Ascending aorta (tissue), 2 donors: ENCODE results near the gene ARHGAP31. TPM values are rescaled to one million over a fixed set of nuclear protein-coding genes. Genes with fewer than 3 reads are reported as not detected.

Experiments
- DNase-seq, 2 donors: peaks; one replicate each; pipeline ENCODE4 v3.0.0-alpha.2; 2019; ENCODE audit warnings: low spot score in 2 of 2
- H3K27ac ChIP-seq, 2 donors: fragments of 200-600 bp; sonication (generic); one replicate each; pipeline ENCODE4 v1.5.1; 2016 to 2017; ENCODE audit warnings: mild to moderate bottlenecking in 1 of 2
- H3K27me3 ChIP-seq: fragments of 200-600 bp; sonication (generic); one replicate; pipeline ENCODE4 v1.5.1; 2017
- H3K36me3 ChIP-seq, 2 donors: fragments of 200-600 bp; sonication (generic); one replicate each; pipeline ENCODE4 v1.5.1; 2016
- H3K4me1 ChIP-seq, 2 donors: fragments of 200-600 bp; sonication (generic); one replicate each; pipeline ENCODE4 v1.5.1; 2016 to 2017; ENCODE audit warnings: mild to moderate bottlenecking in 1 of 2
- H3K4me3 ChIP-seq, 2 donors: fragments of 200-600 bp; sonication (generic); one replicate each; pipeline ENCODE4 v1.5.1; 2016 to 2017; ENCODE audit warnings: mild to moderate bottlenecking in 1 of 2
- H3K9me3 ChIP-seq, 2 donors: fragments of 200-600 bp; sonication (generic); one replicate each; pipeline ENCODE4 v1.5.1; 2016
- CTCF ChIP-seq, 3 experiments: fragments of 200-600 bp in 2 of 3; fragments of 450-650 bp in 1 of 3; sonication (generic) in 2 of 3; IDR thresholded peaks; one replicate each; pipeline ENCODE4 v1.5.1; 2016 to 2019; ENCODE audit warnings: antibody characterized with exemption in 3 of 3, mild to moderate bottlenecking in 1 of 3, moderate library complexity in 1 of 3
- intact Hi-C: fragments of 100-400 bp; cut with DNase I; formaldehyde crosslinking; loops from one replicate; pipeline ENCODE4 v1.15.1; 2023
- total RNA-seq: library from RNA; depleted of rRNA; stranded (reverse); fragments of >200 nt; gene quantifications from one replicate; pipeline ENCODE4 v1.1.0, GENCODE V29; 2016

The ARHGAP31 gene
- total RNA-seq, 1 donor from 2014 or later = 31.4 TPM

- H3K36me3 ChIP-seq = peaks cover 10 to 43% of the 10 kb centered on the region in 2 donors
- no peak for DNase-seq
- H3K4me1 ChIP-seq = no peaks in the 10 kb centered on the region
- no peak overlapping the region for H3K27ac ChIP-seq
- TF ChIP-seq CTCF (IDR thresholded peaks at IDR 0.05) = no peak
- intact Hi-C loops = no loop called here
- H3K27me3 ChIP-seq = no peaks in the 10 kb centered on the region
- H3K4me3 ChIP-seq = no peak overlapping the region
- no peaks in the 10 kb centered on the region for H3K9me3 ChIP-seq
Observed at GRCh38 chr3:119416873-119417272, 122.7 kb downstream of the ARHGAP31 start.

- TF ChIP-seq CTCF (IDR thresholded peaks at IDR 0.05) = no peak
- Histone ChIP-seq H3K27ac (no peak overlapping the region), H3K9me3 (no peaks in the 10 kb centered on the region), H3K4me1 (no peaks in the 10 kb centered on the region), H3K27me3 (no peaks in the 10 kb centered on the region), H3K4me3 (no peak overlapping the region), H3K36me3 (peaks cover 10 to 37% of the 10 kb centered on the region in 2 donors)
- intact Hi-C loops = no loop called here
- no peak for DNase-seq
Observed at GRCh38 chr3:119417771-119418512, 123.8 kb downstream of the ARHGAP31 start.

GRCh38 chr3:119418641-119419040, 124.5 kb downstream of the ARHGAP31 start:
- no peaks in the 10 kb centered on the region for H3K4me1 ChIP-seq
- intact Hi-C loops = no loop called here
- no peak for DNase-seq
- TF ChIP-seq CTCF (IDR thresholded peaks at IDR 0.05) = no peak
- no peaks in the 10 kb centered on the region for H3K9me3 ChIP-seq
- H3K4me3 ChIP-seq = no peak overlapping the region
- H3K27me3 ChIP-seq = no peaks in the 10 kb centered on the region
- no peak overlapping the region for H3K27ac ChIP-seq
- H3K36me3 ChIP-seq = peaks cover 10 to 35% of the 10 kb centered on the region in 2 donors

DNA sequence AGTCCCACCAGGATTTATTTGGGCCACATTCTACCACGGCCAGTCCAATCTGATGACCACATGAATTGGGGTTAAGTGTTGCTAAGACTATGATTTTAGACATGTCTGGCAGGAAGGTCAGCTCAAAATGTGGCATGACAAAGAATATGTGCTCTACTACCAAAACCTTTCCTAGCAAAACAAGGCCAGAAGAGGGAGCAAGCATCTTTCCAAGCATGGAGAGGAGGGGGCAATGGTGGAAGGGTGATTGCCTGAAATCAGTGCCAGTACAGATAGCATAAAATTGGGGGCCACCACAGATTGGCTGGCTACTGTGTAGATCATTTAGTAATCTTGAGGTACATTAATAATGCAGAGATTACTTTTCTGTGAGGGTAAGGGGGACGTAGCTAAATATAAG, 126.0 kb downstream of the ARHGAP31 start:
- intact Hi-C loops = no loop called here
- Histone ChIP-seq H3K4me1 (no peaks in the 10 kb centered on the region), H3K4me3 (no peak overlapping the region), H3K27ac (no peak overlapping the region), H3K27me3 (no peaks in the 10 kb centered on the region), H3K9me3 (peaks cover 0 to 3% of the 10 kb centered on the region in 2 donors), H3K36me3 (peaks cover 0 to 20% of the 10 kb centered on the region in 2 donors)
- no peak for TF ChIP-seq CTCF (IDR thresholded peaks at IDR 0.05)
- DNase-seq = no peak

- H3K27ac ChIP-seq = no peak overlapping the region
- no peak overlapping the region for H3K4me3 ChIP-seq
- TF ChIP-seq CTCF (IDR thresholded peaks at IDR 0.05) = no peak
- H3K9me3 ChIP-seq = peaks cover 34 to 49% of the 10 kb centered on the region in 2 donors
- intact Hi-C loops = no loop called here
- no peak for DNase-seq
- no peaks in the 10 kb centered on the region for H3K4me1 ChIP-seq
- no peaks in the 10 kb centered on the region for H3K27me3 ChIP-seq
- peaks cover 39 to 48% of the 10 kb centered on the region in 2 donors for H3K36me3 ChIP-seq
Observed at GRCh38 chr3:119427669-119428068, 133.5 kb downstream of the ARHGAP31 start.
